ENCODE data around the gene ARID3C.

Gene ARID3C

GRCh38 chr9:34606190-34606589 is 22.7 kb downstream of the ARID3C start:
- TF ChIP-seq, protein P1, sequence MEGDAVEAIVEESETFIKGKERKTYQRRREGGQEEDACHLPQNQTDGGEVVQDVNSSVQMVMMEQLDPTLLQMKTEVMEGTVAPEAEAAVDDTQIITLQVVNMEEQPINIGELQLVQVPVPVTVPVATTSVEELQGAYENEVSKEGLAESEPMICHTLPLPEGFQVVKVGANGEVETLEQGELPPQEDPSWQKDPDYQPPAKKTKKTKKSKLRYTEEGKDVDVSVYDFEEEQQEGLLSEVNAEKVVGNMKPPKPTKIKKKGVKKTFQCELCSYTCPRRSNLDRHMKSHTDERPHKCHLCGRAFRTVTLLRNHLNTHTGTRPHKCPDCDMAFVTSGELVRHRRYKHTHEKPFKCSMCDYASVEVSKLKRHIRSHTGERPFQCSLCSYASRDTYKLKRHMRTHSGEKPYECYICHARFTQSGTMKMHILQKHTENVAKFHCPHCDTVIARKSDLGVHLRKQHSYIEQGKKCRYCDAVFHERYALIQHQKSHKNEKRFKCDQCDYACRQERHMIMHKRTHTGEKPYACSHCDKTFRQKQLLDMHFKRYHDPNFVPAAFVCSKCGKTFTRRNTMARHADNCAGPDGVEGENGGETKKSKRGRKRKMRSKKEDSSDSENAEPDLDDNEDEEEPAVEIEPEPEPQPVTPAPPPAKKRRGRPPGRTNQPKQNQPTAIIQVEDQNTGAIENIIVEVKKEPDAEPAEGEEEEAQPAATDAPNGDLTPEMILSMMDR (conservative IDR thresholded peaks at IDR 0.05; ENCODE audit: low read depth) = no peak
- DNase-seq (ENCODE audit: low spot score) = no peak
- H3K27ac ChIP-seq = no peak overlapping the region
- ChIA-PET CTCF (interaction anchor here (1.1 to 1.5 kb wide), 3 partner anchors 14 to 427 kb away, joined by 3 to 6 read pairs (median 5); no protein-coding TSS in a partner anchor), POLR2A (ENCODE audit: low non-redundant PET) (no interaction called here)

DNA sequence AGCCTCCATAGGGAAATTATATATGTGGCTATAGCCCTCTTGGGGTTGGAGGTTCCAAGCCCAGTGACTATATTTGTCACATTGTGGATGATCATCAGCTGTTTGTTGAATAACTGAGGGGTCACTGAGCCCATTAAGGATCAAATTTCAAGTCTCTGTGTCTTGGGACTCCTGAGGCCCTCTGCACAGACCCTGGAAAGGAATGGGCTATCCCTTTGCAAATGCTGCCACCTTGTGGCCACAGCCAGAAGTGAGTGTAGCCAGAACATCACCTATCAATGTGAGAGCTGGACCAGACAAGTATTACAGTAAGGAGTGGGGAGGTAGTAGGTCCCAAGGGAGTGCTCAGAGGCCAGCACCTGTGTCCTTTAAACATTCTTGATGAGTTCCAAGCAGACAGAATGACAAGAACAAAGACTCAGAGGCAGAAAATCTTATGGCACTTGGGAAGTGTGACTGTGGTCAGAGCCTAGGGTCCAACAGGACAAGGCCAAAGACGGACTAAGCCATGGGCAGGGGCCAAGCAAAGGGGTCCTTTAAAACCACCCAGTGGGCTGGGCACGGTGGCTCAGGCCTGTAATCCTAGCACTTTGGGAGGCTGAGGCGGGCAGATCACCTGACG is 25.1 kb downstream of the ARID3C start:
- POLR2A ChIA-PET (ENCODE audit: low non-redundant PET) = interaction anchor here (0.6 kb wide), 1 partner anchor 35 kb away, joined by 11 read pairs; no protein-coding TSS in a partner anchor
- TF ChIP-seq, protein P1 (conservative IDR thresholded peaks at IDR 0.05; ENCODE audit: low read depth) = peak; percentile 98
- CTCF ChIA-PET = interaction anchor here (0.6 to 2.7 kb wide), 21 partner anchors 9 to 1618 kb away, joined by 3 to 14 read pairs (median 4); partner anchors contain the start of genes DCTN3 and RPP25L
- peak; percentile 87 for DNase-seq (ENCODE audit: low spot score)
- no peak overlapping the region for H3K27ac ChIP-seq

GRCh38 chr9:34601937-34602573 is 26.8 kb downstream of the ARID3C start:
- TF ChIP-seq, protein P1 (conservative IDR thresholded peaks at IDR 0.05; ENCODE audit: low read depth) = no peak

GRCh38 chr9:34600908-34601307 is 28.0 kb downstream of the ARID3C start:
- TF ChIP-seq, protein P1 (conservative IDR thresholded peaks at IDR 0.05; ENCODE audit: low read depth) = no peak
- CTCF ChIA-PET = interaction anchor here (0.6 to 1.2 kb wide), 4 partner anchors 9 to 53 kb away, joined by 4 to 7 read pairs (median 4); no protein-coding TSS in a partner anchor
- DNase-seq (ENCODE audit: low spot score) = peak; percentile 82
- POLR2A ChIA-PET (ENCODE audit: low non-redundant PET) = no interaction called here
- H3K27ac ChIP-seq = peak overlapping the region; percentile 46

More at GRCh38 chr9:34601937-34602573, 26.8 kb downstream of the ARID3C start:
- CTCF ChIA-PET = interaction anchor here (0.7 to 2.7 kb wide), 5 partner anchors 32 to 267 kb away, joined by 3 to 12 read pairs (median 4); no protein-coding TSS in a partner anchor
- DNase-seq (ENCODE audit: low spot score) = no peak
- POLR2A ChIA-PET (ENCODE audit: low non-redundant PET) = no interaction called here
- H3K27ac ChIP-seq = peak overlapping the region; percentile 2; the same call in 1 of the 2 replicates

DNA sequence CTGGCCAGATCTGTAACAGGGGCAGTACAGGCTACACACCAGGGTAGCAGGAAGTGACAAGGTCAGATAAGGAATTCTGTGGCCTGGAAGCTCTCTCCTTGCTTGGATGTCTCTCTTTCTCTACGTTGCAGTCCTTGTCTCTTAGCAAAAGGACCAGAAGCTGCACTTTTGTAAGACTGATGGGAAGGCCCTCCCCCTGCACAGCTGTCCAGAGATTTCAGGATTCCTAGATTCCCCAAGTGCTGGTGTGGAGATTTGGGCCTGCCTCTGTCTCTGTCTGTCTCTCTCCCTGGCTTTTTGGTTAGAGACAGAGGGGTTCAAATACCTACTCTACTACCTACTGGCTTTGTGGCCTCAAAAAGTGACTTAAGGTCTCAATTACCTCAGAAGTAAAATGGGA is 29.3 kb downstream of the ARID3C start:
- DNase-seq (ENCODE audit: low spot score) = no peak
- TF ChIP-seq, protein P1 (conservative IDR thresholded peaks at IDR 0.05; ENCODE audit: low read depth) = no peak
- H3K27ac ChIP-seq = no peak overlapping the region
- CTCF ChIA-PET = interaction anchor here (0.7 to 1.8 kb wide), 3 partner anchors 51 to 196 kb away, joined by 3 to 6 read pairs (median 6); no protein-coding TSS in a partner anchor
- POLR2A ChIA-PET (ENCODE audit: low non-redundant PET) = no interaction called here

DNA sequence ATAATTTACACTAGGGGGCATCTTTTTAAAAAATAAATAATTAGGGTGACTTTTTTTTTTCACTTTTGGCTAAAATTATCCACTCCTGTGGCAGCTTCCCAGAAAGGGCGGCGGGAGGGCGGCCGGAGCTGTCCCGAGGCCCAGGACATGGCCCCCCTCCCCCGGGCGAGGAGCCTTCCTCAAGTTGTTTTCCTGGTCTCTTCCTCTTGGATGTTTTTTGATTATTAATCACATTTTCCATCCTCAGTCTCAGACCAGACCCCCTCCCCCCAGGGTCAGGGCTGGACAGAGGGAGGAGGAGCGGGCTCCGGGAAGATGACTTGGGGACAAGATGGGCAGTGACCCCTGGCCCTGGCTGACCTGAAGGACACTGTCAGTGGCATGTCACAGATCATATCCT is 34.7 kb downstream of the ARID3C start:
- no peak for DNase-seq (ENCODE audit: low spot score)
- CTCF ChIA-PET = interaction anchor here (0.6 to 4.9 kb wide), 2 partner anchors 47 to 589 kb away, joined by 4 to 60 read pairs; no protein-coding TSS in a partner anchor
- H3K27ac ChIP-seq = no peak overlapping the region
- POLR2A ChIA-PET (ENCODE audit: low non-redundant PET) = no interaction called here
- TF ChIP-seq, protein P1 (conservative IDR thresholded peaks at IDR 0.05; ENCODE audit: low read depth) = no peak

Data from RWPE1 (cell line).